NCI-H1105 treated with DMSO at 0.1 percent for 48 hours (cell line): ENCODE measurements around the gene CCDC195.
"Not testable (repeated sequence)": the region's sequence is repeated elsewhere in the genome, so short reads cannot be mapped to it uniquely, and the experiment has no call there.

ENCODE experiments used
- DNase-seq: peaks from one replicate; lab custom pipeline; 2025; lab: John Stamatoyannopoulos, UW

The CCDC195 gene

GRCh38 chr2:224690868-224691267 lies 25.3 kb downstream of the CCDC195 start:
- DNase-seq: no peak

DNA sequence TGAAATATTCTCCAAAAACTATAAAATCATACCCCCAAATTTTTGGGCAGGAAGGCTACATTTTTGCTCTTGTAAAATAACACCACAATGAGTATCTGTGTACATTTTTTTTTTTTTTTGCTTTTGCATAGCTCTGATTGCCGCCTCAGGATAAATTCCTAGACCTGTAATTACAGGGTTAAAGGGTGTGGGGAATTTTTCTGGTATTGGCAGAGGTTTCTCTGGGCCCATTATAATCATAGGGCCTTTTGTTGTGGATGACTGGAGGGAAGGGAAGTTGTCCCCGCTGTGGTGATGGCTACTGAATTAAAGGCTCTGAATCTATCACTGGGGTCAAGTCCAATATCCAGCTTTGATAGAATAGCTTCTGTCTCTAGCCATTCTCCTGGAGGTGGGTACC lies 26.6 kb downstream of the CCDC195 start:
- DNase-seq: no peak

DNA sequence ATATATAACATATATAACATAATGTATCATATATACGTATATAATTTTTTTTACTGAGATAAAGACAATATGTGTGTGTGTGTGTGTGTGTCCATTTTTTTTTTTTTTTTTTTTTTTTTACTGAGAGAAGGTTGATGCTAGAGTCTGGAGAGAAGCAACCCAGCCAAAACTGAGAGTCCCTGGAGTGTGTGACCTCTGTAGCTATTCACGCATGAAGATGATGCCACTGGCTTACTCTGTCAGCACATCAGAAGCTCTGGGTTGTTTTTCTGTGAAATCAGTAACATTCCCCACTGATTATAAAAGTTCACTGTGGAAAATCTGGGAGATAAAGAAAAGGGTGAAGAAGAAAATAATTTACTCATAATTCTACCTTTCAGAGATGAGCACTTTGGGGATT lies 27.2 kb downstream of the CCDC195 start:
- DNase-seq: no peak

DNA sequence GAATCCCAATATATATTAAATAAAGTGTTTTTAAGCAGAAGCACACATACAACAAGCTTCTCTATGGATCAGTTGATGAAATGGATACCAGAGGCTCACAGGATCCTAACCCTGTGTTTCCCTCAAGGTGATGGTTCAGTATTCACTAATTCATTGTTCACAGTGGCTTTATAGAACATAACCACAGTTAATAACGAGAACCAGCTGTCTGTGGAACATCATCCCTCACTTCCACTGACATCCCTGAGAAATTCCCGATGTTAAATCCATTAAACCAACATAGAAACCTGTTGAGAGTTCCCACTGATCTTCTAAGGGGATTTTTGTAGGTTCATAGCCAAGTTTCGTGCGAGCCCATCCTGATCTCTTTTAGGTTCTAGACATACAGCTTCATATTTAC lies 29.0 kb downstream of the CCDC195 start:
- no peak for DNase-seq

- DNase-seq: no peak
Measured at GRCh38 chr2:224685121-224685520, 31.0 kb downstream of the CCDC195 start.

GRCh38 chr2:224682134-224682533 lies 34.0 kb downstream of the CCDC195 start:
- no peak for DNase-seq

DNA sequence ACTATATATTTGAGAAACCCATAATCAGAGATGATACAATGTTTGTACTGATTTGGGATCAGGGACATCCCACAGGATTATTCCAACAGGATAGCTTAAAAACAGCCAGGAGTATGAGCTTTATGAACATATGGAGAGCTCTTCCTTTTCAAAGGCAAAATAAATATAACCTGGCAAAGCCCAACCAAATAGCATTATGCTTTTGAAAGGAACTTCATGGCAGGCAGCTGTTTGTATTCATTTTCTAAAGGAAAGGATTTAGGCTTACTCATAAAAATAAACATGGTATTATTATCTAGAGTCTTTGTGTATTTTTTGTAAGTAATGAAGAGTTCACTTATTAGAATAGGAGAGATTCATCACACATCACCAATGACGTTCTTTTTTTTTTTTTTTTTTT lies 44.4 kb downstream of the CCDC195 start:
- DNase-seq: peak; percentile 1

GRCh38 chr2:224670203-224670602 lies 46.0 kb downstream of the CCDC195 start:
- DNase-seq: no peak

DNA sequence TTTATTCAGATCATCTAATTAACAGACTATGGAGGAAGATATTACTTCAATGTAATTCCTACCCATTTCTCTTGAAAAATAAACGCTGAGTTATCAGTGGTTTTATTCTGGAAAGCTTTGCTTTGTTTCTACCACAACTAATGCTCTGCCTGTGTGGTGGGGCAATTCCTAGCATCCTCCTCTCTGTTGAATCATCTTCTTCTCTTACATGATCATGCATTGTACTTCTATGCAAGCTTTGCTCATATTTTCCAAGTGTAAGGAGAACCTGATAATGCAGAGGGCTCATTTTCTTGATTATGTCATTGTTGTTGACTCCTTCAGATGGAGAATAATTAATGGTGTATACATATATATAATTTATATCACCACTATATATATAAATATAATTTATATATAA lies 46.7 kb downstream of the CCDC195 start:
- no peak for DNase-seq

DNA sequence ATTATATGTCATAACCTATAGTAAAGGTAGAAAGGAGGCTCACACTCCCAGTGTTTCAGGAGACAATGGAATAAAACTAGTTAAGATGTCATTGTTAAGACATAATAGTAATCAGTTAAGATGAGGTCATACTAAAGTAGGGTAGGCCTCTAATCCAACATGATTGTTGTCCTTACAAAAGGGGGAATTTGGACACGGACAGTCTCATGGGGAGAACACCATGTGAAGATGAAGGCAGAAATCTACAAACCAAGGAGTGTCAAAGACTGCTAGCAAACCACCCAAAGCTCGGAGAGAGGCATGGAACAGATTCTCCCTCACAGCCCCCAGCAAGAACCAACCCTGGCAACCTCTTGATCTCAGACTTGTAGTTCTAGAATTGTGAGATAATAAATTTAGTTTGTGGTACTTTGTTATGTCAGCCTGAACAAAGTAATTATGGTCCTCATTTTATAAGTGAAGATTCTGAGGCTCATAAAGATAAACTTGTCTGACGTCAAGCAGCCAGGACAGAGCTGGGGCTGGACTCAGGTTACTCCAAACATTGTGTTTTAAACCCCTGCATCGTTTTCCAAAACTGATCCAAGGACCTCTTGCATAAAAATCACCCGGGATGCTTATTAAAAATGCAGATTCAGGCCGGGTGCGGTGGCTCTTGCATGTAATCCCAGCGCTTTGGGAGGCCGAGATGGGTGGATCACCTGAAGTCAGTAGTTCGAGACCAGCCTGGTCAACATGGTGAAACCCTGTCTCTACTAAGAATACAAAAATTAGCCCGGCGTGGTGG lies 47.8 kb downstream of the CCDC195 start:
- DNase-seq: no peak

- peak; percentile 2 for DNase-seq
Measured at GRCh38 chr2:224666951-224667553, 49.1 kb downstream of the CCDC195 start.

- DNase-seq: not testable (repeated sequence)
Measured at GRCh38 chr2:224663322-224663721, 52.8 kb downstream of the CCDC195 start.

DNA sequence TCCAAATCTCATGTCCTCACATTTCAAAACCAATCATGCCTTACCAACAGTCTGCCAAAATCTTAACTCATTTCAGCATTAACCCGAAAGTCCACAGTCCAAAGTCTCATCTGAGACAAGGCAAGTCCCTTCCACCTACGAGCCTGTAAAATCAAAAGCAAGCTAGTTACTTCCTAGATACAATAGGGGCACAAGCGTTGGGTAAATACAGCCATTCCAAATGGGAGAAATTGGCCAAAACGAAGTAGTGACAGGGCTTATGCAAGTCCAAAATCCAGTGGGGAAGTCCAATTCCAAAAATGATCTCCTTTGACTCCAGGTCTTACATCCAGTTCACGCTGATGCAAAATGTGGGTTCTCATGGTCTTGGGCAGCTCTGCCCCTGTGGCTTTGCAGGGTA lies 54.5 kb downstream of the CCDC195 start:
- DNase-seq: not testable (repeated sequence)

- DNase-seq: no peak
Measured at GRCh38 chr2:224659714-224660113, 56.5 kb downstream of the CCDC195 start.

GRCh38 chr2:224658780-224659405 lies 57.3 kb downstream of the CCDC195 start:
- DNase-seq: no peak

- no peak for DNase-seq
Measured at GRCh38 chr2:224657349-224657748, 58.8 kb downstream of the CCDC195 start.

- DNase-seq: no peak
Measured at GRCh38 chr2:224655006-224655537, 61.1 kb downstream of the CCDC195 start.
